Ishikawa (cell line): ENCODE measurements around the gene MFN2.

Experiments
- CEBPB ChIP-seq: IDR thresholded peaks from 2 replicates; pipeline ENCODE4 v1.6.1; 2012
- CREB1 ChIP-seq: IDR thresholded peaks from 2 replicates; pipeline ENCODE4 v1.6.1; 2012; ENCODE audit warnings: low read depth
- EGR1 ChIP-seq: IDR thresholded peaks from 2 replicates; pipeline ENCODE4 v1.6.1; 2012
- EP300 ChIP-seq: IDR thresholded peaks from 2 replicates; pipeline ENCODE4 v1.6.1; 2012; ENCODE audit warnings: borderline replicate concordance
- MAX ChIP-seq: IDR thresholded peaks from 2 replicates; pipeline ENCODE4 v1.6.1; 2012
- RAD21 ChIP-seq: IDR thresholded peaks from 2 replicates; pipeline ENCODE4 v1.6.1; 2012; ENCODE audit warnings: low read depth
- REST ChIP-seq: IDR thresholded peaks from 2 replicates; pipeline ENCODE4 v1.6.1; 2012; ENCODE audit warnings: low read depth, mild to moderate bottlenecking
- TAF1 ChIP-seq: IDR thresholded peaks from 2 replicates; pipeline ENCODE4 v1.6.1; 2012; ENCODE audit warnings: low read depth, mild to moderate bottlenecking
- YY1 ChIP-seq: IDR thresholded peaks from 2 replicates; pipeline ENCODE4 v1.6.1; 2012; ENCODE audit warnings: low read depth

- TF ChIP-seq RAD21 = no peak
- TF ChIP-seq EP300 = no peak
- TF ChIP-seq YY1 = no peak
- no peak for TF ChIP-seq TAF1
- no peak for TF ChIP-seq CEBPB
- TF ChIP-seq REST = no peak
- TF ChIP-seq CREB1 = no peak
- no peak for TF ChIP-seq MAX
- TF ChIP-seq EGR1 = no peak
Measured at GRCh38 chr1:11946647-11947046, 33.6 kb upstream of the MFN2 start.
